GM18498 (cell line): Measurements from ENCODE around the gene HBZ.
"Not testable (repeated sequence)": the region's sequence is repeated elsewhere in the genome, so short reads cannot be mapped to it uniquely, and the experiment has no call there.

Source experiments
- ATAC-seq: cut with Tn5 transposase; IDR thresholded peaks from one replicate; pipeline ENCODE4 v1.9.1; 2021; ENCODE audit warnings: mild to moderate bottlenecking, moderate library complexity; ENCODE audit not compliant: unreplicated experiment

The HBZ gene

GRCh38 chr16:164134-164823 lies 11.8 kb downstream of the HBZ start:
- ATAC-seq, result not testable (repeated sequence)

DNA sequence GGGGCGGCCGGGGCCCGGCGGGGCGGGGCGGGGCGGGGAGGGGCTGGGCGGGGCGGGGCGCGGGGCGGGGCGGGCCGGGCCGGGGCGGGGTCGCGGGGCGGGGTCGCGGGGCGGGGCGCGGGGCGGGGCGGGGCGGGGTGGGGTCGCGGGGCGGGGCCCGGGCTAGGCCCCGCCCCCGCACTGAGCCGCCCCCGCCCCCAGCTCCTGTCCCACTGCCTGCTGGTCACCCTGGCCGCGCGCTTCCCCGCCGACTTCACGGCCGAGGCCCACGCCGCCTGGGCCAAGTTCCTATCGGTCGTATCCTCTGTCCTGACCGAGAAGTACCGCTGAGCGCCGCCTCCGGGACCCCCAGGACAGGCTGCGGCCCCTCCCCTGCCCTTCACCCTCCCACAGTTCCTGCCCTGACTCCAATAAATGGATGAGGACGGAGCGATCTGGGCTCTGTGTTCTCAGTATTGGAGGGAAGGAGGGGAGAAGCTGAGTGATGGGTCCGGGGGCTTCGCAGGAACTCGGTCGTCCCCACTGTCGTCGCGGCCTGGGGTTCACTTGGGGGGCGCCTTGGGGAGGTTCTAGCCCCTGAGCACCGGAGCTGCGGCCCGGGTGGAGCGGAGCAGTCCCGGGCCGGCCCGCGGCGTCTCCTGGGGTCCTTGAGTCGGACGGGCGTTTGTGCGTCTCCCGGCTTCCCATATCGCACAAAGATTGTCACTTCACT lies 12.5 kb downstream of the HBZ start:
- ATAC-seq, result no peak

DNA sequence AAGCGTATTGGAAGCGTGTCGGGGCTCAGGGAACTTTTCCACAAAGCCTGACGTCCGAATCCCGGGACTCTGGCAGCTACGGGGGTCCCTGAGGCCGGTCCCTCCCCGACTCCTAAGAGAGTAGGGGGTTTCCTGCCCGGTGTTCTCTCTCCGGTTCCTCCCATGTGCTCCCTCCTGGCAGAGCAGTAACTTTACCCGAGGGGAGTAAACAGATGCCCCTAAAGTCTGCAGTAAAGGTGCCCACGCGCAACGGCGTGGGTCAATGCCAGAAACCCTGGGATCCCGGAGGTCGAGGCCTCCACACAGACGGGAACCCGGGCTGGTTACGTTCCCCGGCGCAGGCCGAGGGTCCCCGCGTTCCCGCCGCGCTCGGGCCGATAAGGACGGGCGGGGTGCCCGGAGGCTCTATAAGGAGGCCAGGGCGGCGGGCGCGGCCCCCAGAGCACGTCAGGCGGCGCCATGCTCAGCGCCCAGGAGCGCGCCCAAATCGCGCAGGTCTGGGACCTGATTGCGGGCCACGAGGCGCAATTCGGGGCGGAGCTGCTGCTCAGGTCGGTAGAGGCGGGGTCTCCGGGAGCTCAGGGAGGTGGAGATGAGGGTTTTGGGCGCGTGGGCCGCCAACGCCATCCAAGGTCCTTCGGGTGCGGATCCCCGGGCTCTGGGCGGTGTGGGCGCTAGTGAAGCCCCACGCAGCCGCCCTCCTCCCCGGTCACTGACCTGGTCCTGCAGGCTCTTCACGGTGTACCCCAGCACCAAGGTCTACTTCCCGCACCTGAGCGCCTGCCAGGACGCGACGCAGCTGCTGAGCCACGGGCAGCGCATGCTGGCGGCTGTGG lies 13.3 kb downstream of the HBZ start, which contains the start of gene HBM:
HBM (plus strand) TSS at position 440 of the 836 bp plus-strand sequence; CDS start at position 460, 20 bp downstream.
- no peak for ATAC-seq

DNA sequence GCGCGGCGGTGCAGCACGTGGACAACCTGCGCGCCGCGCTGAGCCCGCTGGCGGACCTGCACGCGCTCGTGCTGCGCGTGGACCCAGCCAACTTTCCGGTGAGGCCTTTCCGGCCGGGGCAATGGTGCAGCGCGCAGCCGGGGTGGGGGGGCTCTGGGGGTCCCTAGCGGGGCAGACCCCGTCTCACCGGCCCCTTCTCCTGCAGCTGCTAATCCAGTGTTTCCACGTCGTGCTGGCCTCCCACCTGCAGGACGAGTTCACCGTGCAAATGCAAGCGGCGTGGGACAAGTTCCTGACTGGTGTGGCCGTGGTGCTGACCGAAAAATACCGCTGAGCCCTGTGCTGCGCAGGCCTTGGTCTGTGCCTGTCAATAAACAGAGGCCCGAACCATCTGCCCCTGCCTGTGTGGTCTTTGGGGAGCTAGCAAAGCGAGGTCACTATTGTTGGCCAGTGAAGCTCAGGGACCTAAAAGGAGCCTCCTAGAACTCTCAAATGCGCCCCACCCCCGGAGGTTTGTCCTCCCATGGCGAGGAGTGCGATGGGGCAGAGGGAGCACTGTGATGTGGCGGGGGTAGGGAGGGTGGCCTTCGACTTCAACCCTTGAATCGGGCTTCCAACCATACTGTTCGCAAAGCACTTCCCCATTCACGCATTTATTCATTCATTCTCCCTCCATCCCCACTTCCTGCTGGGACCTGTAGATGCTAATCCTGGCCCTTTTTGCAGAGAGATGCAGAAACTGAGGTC lies 14.1 kb downstream of the HBZ start:
- ATAC-seq, result no peak

- no peak for ATAC-seq
These were observed 14.8 kb downstream of the HBZ start for GRCh38 chr16:167122-167690.

DNA sequence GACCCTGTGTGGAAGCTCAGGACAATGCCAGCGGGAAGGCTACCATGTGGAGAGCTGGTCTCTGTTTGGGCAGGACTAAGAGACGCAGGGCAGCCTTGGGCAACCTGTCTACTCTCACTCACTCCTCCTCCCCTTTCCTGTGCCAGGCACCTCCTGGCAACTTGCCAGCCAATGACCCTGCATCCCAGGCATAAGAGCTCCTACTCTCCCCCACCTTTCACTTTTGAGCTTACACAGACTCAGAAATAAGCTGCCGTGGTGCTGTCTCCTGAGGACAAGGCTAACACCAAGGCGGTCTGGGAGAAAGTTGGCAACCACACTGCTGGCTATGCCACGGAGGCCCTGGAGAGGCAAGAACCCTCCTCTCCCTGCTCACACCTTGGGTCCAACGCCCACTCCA lies 16.0 kb downstream of the HBZ start:
- ATAC-seq, result no peak

- no peak for ATAC-seq
These were observed 16.6 kb downstream of the HBZ start for GRCh38 chr16:169014-169413.

DNA sequence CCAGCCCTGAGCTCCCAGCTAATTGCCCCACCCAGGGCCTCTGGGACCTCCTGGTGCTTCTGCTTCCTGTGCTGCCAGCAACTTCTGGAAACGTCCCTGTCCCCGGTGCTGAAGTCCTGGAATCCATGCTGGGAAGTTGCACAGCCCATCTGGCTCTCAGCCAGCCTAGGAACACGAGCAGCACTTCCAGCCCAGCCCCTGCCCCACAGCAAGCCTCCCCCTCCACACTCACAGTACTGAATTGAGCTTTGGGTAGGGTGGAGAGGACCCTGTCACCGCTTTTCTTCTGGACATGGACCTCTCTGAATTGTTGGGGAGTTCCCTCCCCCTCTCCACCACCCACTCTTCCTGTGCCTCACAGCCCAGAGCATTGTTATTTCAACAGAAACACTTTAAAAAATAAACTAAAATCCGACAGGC lies 17.7 kb downstream of the HBZ start:
- ATAC-seq, result not testable (repeated sequence)

DNA sequence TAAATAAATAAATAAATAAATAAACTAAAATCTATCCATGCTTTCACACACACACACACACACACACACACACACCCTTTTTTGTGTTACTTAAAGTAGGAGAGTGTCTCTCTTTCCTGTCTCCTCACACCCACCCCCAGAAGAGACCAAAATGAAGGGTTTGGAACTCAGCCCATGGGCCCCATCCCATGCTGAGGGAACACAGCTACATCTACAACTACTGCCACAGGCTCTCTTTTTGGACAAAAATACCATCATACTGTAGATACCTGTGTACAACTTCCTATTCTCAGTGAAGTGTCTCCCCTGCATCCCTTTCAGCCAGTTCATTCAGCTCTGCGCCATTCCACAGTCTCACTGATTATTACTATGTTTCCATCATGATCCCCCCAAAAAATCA lies 18.3 kb downstream of the HBZ start:
- ATAC-seq, result no peak

DNA sequence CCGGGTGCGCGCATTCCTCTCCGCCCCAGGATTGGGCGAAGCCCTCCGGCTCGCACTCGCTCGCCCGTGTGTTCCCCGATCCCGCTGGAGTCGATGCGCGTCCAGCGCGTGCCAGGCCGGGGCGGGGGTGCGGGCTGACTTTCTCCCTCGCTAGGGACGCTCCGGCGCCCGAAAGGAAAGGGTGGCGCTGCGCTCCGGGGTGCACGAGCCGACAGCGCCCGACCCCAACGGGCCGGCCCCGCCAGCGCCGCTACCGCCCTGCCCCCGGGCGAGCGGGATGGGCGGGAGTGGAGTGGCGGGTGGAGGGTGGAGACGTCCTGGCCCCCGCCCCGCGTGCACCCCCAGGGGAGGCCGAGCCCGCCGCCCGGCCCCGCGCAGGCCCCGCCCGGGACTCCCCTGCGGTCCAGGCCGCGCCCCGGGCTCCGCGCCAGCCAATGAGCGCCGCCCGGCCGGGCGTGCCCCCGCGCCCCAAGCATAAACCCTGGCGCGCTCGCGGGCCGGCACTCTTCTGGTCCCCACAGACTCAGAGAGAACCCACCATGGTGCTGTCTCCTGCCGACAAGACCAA lies 20.0 kb downstream of the HBZ start, which contains the start of gene HBA2:
HBA2 (plus strand) TSS at position 503 of the 568 bp plus-strand sequence; CDS start at position 540, 37 bp downstream.
- not testable (repeated sequence) for ATAC-seq

DNA sequence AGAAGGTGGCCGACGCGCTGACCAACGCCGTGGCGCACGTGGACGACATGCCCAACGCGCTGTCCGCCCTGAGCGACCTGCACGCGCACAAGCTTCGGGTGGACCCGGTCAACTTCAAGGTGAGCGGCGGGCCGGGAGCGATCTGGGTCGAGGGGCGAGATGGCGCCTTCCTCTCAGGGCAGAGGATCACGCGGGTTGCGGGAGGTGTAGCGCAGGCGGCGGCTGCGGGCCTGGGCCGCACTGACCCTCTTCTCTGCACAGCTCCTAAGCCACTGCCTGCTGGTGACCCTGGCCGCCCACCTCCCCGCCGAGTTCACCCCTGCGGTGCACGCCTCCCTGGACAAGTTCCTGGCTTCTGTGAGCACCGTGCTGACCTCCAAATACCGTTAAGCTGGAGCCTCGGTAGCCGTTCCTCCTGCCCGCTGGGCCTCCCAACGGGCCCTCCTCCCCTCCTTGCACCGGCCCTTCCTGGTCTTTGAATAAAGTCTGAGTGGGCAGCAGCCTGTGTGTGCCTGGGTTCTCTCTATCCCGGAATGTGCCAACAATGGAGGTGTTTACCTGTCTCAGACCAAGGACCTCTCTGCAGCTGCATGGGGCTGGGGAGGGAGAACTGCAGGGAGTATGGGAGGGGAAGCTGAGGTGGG lies 20.9 kb downstream of the HBZ start:
- not testable (repeated sequence) for ATAC-seq

- ATAC-seq, result not testable (repeated sequence)
These were observed 21.7 kb downstream of the HBZ start for GRCh38 chr16:173928-174769.

DNA sequence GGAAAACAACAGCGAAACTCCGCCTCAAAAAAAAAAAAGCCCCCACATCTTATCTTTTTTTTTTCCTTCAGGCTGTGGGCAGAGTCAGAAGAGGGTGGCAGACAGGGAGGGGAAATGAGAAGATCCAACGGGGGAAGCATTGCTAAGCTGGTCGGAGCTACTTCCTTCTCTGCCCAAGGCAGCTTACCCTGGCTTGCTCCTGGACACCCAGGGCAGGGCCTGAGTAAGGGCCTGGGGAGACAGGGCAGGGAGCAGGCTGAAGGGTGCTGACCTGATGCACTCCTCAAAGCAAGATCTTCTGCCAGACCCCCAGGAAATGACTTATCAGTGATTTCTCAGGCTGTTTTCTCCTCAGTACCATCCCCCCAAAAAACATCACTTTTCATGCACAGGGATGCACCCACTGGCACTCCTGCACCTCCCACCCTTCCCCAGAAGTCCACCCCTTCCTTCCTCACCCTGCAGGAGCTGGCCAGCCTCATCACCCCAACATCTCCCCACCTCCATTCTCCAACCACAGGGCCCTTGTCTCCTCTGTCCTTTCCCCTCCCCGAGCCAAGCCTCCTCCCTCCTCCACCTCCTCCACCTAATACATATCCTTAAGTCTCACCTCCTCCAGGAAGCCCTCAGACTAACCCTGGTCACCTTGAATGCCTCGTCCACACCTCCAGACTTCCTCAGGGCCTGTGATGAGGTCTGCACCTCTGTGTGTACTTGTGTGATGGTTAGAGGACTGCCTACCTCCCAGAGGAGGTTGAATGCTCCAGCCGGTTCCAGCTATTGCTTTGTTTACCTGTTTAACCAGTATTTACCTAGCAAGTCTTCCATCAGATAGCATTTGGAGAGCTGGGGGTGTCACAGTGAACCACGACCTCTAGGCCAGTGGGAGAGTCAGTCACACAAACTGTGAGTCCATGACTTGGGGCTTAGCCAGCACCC lies 22.8 kb downstream of the HBZ start:
- ATAC-seq, result no peak

DNA sequence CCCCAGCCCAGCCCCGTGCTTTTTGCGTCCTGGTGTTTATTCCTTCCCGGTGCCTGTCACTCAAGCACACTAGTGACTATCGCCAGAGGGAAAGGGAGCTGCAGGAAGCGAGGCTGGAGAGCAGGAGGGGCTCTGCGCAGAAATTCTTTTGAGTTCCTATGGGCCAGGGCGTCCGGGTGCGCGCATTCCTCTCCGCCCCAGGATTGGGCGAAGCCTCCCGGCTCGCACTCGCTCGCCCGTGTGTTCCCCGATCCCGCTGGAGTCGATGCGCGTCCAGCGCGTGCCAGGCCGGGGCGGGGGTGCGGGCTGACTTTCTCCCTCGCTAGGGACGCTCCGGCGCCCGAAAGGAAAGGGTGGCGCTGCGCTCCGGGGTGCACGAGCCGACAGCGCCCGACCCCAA lies 23.6 kb downstream of the HBZ start:
- not testable (repeated sequence) for ATAC-seq

DNA sequence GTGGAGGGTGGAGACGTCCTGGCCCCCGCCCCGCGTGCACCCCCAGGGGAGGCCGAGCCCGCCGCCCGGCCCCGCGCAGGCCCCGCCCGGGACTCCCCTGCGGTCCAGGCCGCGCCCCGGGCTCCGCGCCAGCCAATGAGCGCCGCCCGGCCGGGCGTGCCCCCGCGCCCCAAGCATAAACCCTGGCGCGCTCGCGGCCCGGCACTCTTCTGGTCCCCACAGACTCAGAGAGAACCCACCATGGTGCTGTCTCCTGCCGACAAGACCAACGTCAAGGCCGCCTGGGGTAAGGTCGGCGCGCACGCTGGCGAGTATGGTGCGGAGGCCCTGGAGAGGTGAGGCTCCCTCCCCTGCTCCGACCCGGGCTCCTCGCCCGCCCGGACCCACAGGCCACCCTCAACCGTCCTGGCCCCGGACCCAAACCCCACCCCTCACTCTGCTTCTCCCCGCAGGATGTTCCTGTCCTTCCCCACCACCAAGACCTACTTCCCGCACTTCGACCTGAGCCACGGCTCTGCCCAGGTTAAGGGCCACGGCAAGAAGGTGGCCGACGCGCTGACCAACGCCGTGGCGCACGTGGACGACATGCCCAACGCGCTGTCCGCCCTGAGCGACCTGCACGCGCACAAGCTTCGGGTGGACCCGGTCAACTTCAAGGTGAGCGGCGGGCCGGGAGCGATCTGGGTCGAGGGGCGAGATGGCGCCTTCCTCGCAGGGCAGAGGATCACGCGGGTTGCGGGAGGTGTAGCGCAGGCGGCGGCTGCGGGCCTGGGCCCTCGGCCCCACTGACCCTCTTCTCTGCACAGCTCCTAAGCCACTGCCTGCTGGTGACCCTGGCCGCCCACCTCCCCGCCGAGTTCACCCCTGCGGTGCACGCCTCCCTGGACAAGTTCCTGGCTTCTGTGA lies 24.3 kb downstream of the HBZ start, which contains the start of gene HBA1:
HBA1 (plus strand) TSS at position 204 of the 906 bp plus-strand sequence; CDS start at position 241, 37 bp downstream.
- not testable (repeated sequence) for ATAC-seq

DNA sequence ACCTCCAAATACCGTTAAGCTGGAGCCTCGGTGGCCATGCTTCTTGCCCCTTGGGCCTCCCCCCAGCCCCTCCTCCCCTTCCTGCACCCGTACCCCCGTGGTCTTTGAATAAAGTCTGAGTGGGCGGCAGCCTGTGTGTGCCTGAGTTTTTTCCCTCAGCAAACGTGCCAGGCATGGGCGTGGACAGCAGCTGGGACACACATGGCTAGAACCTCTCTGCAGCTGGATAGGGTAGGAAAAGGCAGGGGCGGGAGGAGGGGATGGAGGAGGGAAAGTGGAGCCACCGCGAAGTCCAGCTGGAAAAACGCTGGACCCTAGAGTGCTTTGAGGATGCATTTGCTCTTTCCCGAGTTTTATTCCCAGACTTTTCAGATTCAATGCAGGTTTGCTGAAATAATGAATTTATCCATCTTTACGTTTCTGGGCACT lies 25.0 kb downstream of the HBZ start:
- ATAC-seq, result no peak
